Neuronal stem cell (in vitro differentiated cells): Measurements from ENCODE around the gene COQ2.

ENCODE experiments used
- DNase-seq: peaks from one replicate; pipeline ENCODE4 v3.0.0-alpha.2; 2013; ENCODE audit warnings: low spot score
- H2AFZ ChIP-seq: one replicate; pipeline ENCODE4 v1.6.1; 2013; ENCODE audit warnings: mild to moderate bottlenecking, low read length, inconsistent platforms
- H2AK5ac ChIP-seq: 2 replicates; pipeline ENCODE4 v1.6.1; 2013; ENCODE audit warnings: low read depth, mild to moderate bottlenecking, inconsistent platforms, low read length, moderate library complexity, mixed read lengths
- H2BK120ac ChIP-seq: 2 replicates; pipeline ENCODE4 v1.6.1; 2013; ENCODE audit warnings: low read depth, mild to moderate bottlenecking, inconsistent platforms, low read length, moderate library complexity, mixed read lengths
- H2BK12ac ChIP-seq: one replicate; pipeline ENCODE4 v1.6.1; 2013; ENCODE audit warnings: low read length, inconsistent platforms
- H2BK15ac ChIP-seq: 2 replicates; pipeline ENCODE4 v1.6.1; 2013; ENCODE audit warnings: mild to moderate bottlenecking, low read length, inconsistent platforms, mixed read lengths
- H2BK5ac ChIP-seq: one replicate; pipeline ENCODE4 v1.6.1; 2013; ENCODE audit warnings: inconsistent platforms, mild to moderate bottlenecking, low read length, moderate library complexity
- H3K14ac ChIP-seq: one replicate; pipeline ENCODE4 v1.6.1; 2013; ENCODE audit warnings: low read length, inconsistent platforms
- H3K18ac ChIP-seq: 2 replicates; pipeline ENCODE4 v1.6.1; 2013; ENCODE audit warnings: low read length, inconsistent platforms
- H3K23ac ChIP-seq: 2 replicates; pipeline ENCODE4 v1.6.1; 2013; ENCODE audit warnings: low read depth, mild to moderate bottlenecking, mixed read lengths, low read length, inconsistent platforms; ENCODE audit not compliant: poor library complexity
- H3K27ac ChIP-seq: replicated peaks from 3 replicates; pipeline ENCODE4 v1.5.1; 2013; ENCODE audit warnings: low read length, inconsistent platforms
- H3K27me3 ChIP-seq, 3 experiments: 2 replicates each; pipeline ENCODE4 v1.6.1; 2013; ENCODE audit warnings: low read length in 3 of 3, mild to moderate bottlenecking in 2 of 3, inconsistent platforms in 1 of 3, low read depth in 1 of 3, mixed read lengths in 1 of 3, moderate library complexity in 1 of 3; ENCODE audit not compliant: control insufficient read depth in 3 of 3, insufficient read depth in 3 of 3
- H3K36me3 ChIP-seq, 2 donors: replicated peaks in 1 of 2; 2 replicates each; pipeline ENCODE4 v1.6.1; 2013; ENCODE audit warnings: low read length in 2 of 2; ENCODE audit not compliant: control insufficient read depth in 2 of 2, insufficient read depth in 2 of 2
- H3K4ac ChIP-seq: 2 replicates; pipeline ENCODE4 v1.6.1; 2013; ENCODE audit warnings: inconsistent platforms, mild to moderate bottlenecking, low read length, moderate library complexity
- H3K4me1 ChIP-seq, 2 donors: 1 replicate in 1 of 2; 2 replicates in 1 of 2; pipeline ENCODE4 v1.6.1; 2013; ENCODE audit warnings: low read length in 2 of 2, low read depth in 1 of 2; ENCODE audit not compliant: control insufficient read depth in 2 of 2, insufficient read depth in 1 of 2
- H3K4me2 ChIP-seq: one replicate; pipeline ENCODE4 v1.6.1; 2013; ENCODE audit warnings: mild to moderate bottlenecking, low read length, inconsistent platforms; ENCODE audit not compliant: insufficient read depth, poor library complexity, severe bottlenecking
- H3K4me3 ChIP-seq, 2 donors: 2 replicates each; pipeline ENCODE4 v1.5.1; 2013; ENCODE audit warnings: low read length in 2 of 2, mild to moderate bottlenecking in 2 of 2, inconsistent platforms in 1 of 2, moderate library complexity in 1 of 2
- H3K79me1 ChIP-seq: one replicate; pipeline ENCODE4 v1.6.1; 2013; ENCODE audit warnings: low read depth, mild to moderate bottlenecking, inconsistent platforms, low read length, moderate library complexity
- H3K9ac ChIP-seq: one replicate; pipeline ENCODE4 v1.6.1; 2013; ENCODE audit warnings: mild to moderate bottlenecking, low read depth, low read length, inconsistent platforms; ENCODE audit not compliant: poor library complexity
- H3K9me3 ChIP-seq, 2 donors: replicated peaks in 1 of 2; 2 replicates each; pipeline versions ENCODE3 to v1.6.1; 2013; ENCODE audit warnings: low read length in 2 of 2, mild to moderate bottlenecking in 2 of 2, inconsistent platforms in 1 of 2, low read depth in 1 of 2, mixed read lengths in 1 of 2, moderate library complexity in 1 of 2; ENCODE audit not compliant: control insufficient read depth in 2 of 2, insufficient read depth in 1 of 2
- H4K8ac ChIP-seq: one replicate; pipeline ENCODE4 v1.6.1; 2013; ENCODE audit warnings: low read depth, mild to moderate bottlenecking, inconsistent platforms, low read length, moderate library complexity
- H4K91ac ChIP-seq: one replicate; pipeline ENCODE4 v1.6.1; 2013; ENCODE audit warnings: low read length, low read depth, mild to moderate bottlenecking, inconsistent platforms; ENCODE audit not compliant: poor library complexity
- WGBS, 2 donors: extraction: QIAGEN DNeasy Blood & Tissue Kit; methylation state at CpG; one replicate each; pipeline ENCODE4 v1.1.7; 2013; ENCODE audit warnings: missing lambda C conversion rate in 2 of 2, mixed read lengths in 1 of 2; ENCODE audit not compliant: insufficient read length in 2 of 2, insufficient replicate concordance in 1 of 2; ENCODE audit errors: extremely low coverage in 2 of 2; 5-methylcytosine and 5-hydroxymethylcytosine counted together

COQ2 gene

DNA sequence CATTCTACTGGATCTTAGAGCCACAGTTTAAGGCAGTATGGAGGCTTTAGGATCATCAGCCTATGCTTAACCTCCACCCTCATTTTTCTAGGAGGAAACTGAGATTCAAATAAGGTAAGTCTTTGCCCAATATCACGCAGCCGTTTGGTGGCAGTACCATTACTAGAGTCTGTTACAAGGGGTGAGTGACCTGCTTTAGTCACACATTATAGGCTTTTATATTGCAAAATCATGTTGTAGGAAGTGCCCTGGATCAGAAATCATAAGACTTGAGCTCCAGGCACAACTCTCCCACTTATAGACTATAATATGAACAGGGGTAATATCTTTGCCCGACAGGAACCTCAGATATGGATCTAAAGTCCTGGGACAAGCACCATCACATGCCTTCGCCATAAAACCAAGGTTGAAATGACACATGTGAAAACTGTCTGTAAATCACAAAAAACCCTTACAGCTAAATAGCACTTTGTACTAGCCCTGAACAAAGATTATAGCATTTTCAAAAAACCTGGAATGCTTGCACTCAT lies 30.8 kb upstream of the COQ2 start:
- no peaks in the 10 kb centered on the region for H3K9me3 ChIP-seq
- H4K91ac ChIP-seq = no peak overlapping the region
- peaks cover 0 to 4% (median 0%) of the 10 kb centered on the region in 3 experiments for H3K27me3 ChIP-seq
- WGBS, 2 donors = no CpG with 5 or more reads among the region's 4 CpGs
- no peak overlapping the region for H3K18ac ChIP-seq
- no peak overlapping the region for H2BK15ac ChIP-seq
- H3K23ac ChIP-seq = no peak overlapping the region
- H3K79me1 ChIP-seq = no peaks in the 10 kb centered on the region
- no peak overlapping the region for H4K8ac ChIP-seq
- no peaks in the 10 kb centered on the region for H3K36me3 ChIP-seq
- H2AFZ ChIP-seq = no peak overlapping the region
- H3K27ac ChIP-seq = no peak overlapping the region
- no peak for DNase-seq
- no peak overlapping the region for H2AK5ac ChIP-seq
- H3K4me2 ChIP-seq = no peak overlapping the region
- no peak overlapping the region for H3K9ac ChIP-seq
- H3K4ac ChIP-seq = no peak overlapping the region
- no peak overlapping the region for H2BK12ac ChIP-seq
- H2BK120ac ChIP-seq = no peak overlapping the region
- H3K14ac ChIP-seq = no peak overlapping the region
- H3K4me3 ChIP-seq = no peak overlapping the region
- no peaks in the 10 kb centered on the region for H3K4me1 ChIP-seq
- no peak overlapping the region for H2BK5ac ChIP-seq

- Histone ChIP-seq H3K14ac (no peak overlapping the region), H2AFZ (no peak overlapping the region), H3K4me2 (no peak overlapping the region), H3K4ac (no peak overlapping the region), H2BK12ac (no peak overlapping the region), H3K4me3 (no peak overlapping the region), H2BK5ac (no peak overlapping the region), H2AK5ac (no peak overlapping the region), H4K8ac (no peak overlapping the region), H4K91ac (no peak overlapping the region), H2BK120ac (no peak overlapping the region), H3K23ac (no peak overlapping the region), H3K18ac (no peak overlapping the region), H3K36me3 (no peaks in the 10 kb centered on the region), H3K27ac (no peak overlapping the region), H3K9me3 (no peaks in the 10 kb centered on the region), H3K27me3 (no peaks in the 10 kb centered on the region), H2BK15ac (no peak overlapping the region), H3K4me1 (peaks cover 0 to 3% of the 10 kb centered on the region in 2 donors), H3K9ac (no peak overlapping the region), H3K79me1 (no peaks in the 10 kb centered on the region)
- no CpG with 5 or more reads among the region's 4 CpGs for WGBS, 2 donors
- no peak for DNase-seq
These were observed 24.1 kb upstream of the COQ2 start for GRCh38 chr4:83308672-83309071.

DNA sequence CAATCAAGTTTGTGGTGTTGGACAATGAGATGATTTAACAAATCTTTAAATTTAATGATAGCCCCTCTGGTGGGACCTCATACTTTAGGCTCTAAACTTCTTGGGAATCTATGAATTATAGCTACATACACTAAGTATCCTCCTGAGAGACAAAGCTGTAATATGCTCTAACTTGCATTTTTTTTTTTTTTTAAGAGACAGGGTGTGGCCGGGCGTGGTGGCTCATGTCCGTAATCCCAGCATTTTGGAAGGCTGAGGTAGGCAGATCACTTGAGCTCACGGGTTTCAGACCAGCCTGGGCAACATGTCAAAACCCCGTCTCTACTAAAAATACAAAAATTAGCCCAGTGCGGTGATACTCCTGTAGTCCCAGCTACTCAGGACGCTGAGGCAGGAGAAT lies 23.3 kb upstream of the COQ2 start:
- Histone ChIP-seq H3K23ac (no peak overlapping the region), H3K27me3 (no peaks in the 10 kb centered on the region), H3K79me1 (no peaks in the 10 kb centered on the region), H3K4me3 (no peak overlapping the region), H3K4ac (no peak overlapping the region), H3K9ac (no peak overlapping the region), H3K14ac (no peak overlapping the region), H2AK5ac (no peak overlapping the region), H2BK120ac (no peak overlapping the region), H2AFZ (no peak overlapping the region), H3K36me3 (no peaks in the 10 kb centered on the region), H3K27ac (no peak overlapping the region), H4K8ac (no peak overlapping the region), H2BK5ac (no peak overlapping the region), H3K9me3 (no peaks in the 10 kb centered on the region), H3K18ac (no peak overlapping the region), H4K91ac (no peak overlapping the region), H3K4me2 (no peak overlapping the region), H3K4me1 (peaks cover 0 to 3% of the 10 kb centered on the region in 2 donors), H2BK12ac (no peak overlapping the region), H2BK15ac (no peak overlapping the region)
- WGBS, 2 donors = no CpG with 5 or more reads among the region's 7 CpGs
- DNase-seq = no peak

- Histone ChIP-seq H3K14ac (no peak overlapping the region), H3K36me3 (no peaks in the 10 kb centered on the region), H2BK120ac (no peak overlapping the region), H3K79me1 (no peaks in the 10 kb centered on the region), H3K4me2 (no peak overlapping the region), H3K9me3 (no peaks in the 10 kb centered on the region), H3K18ac (no peak overlapping the region), H3K27me3 (no peaks in the 10 kb centered on the region), H2BK15ac (no peak overlapping the region), H2BK5ac (no peak overlapping the region), H2AFZ (no peak overlapping the region), H4K8ac (no peak overlapping the region), H3K4ac (no peak overlapping the region), H3K9ac (no peak overlapping the region), H3K23ac (no peak overlapping the region), H3K4me3 (no peak overlapping the region), H2BK12ac (no peak overlapping the region), H4K91ac (no peak overlapping the region), H3K27ac (no peak overlapping the region), H3K4me1 (peaks cover 0 to 3% of the 10 kb centered on the region in 2 donors), H2AK5ac (no peak overlapping the region)
- DNase-seq = no peak
- WGBS, 2 donors = no CpG with 5 or more reads among the region's 2 CpGs
These were observed 20.6 kb upstream of the COQ2 start for GRCh38 chr4:83305187-83305586.
